Smooth muscle cell (in vitro differentiated cells): ENCODE measurements around the gene CCN5. TPM values are rescaled to one million over a fixed set of nuclear protein-coding genes. Genes with fewer than 3 reads are reported as not detected.

ENCODE experiments used
- DNase-seq: peaks from one replicate; lab custom pipeline; 2025; ENCODE audit not compliant: unreplicated experiment; lab: John Stamatoyannopoulos, UW
- H2AFZ ChIP-seq: fragments of 200-600 bp; sonication (generic); 2 replicates; pipeline ENCODE4 v1.6.0; 2016; ENCODE audit warnings: antibody characterized with exemption, low read depth, mild to moderate bottlenecking
- H3F3A ChIP-seq: fragments of 200-600 bp; sonication (generic); 2 replicates; pipeline ENCODE4 v1.6.0; 2017; ENCODE audit warnings: antibody characterized with exemption, low read depth
- H3K27ac ChIP-seq: fragments of 200-600 bp; sonication (generic); 2 replicates; pipeline ENCODE4 v1.5.1; 2016; ENCODE audit warnings: low read depth, mild to moderate bottlenecking
- H3K27me3 ChIP-seq: fragments of 200-600 bp; sonication (generic); 2 replicates; pipeline ENCODE4 v1.6.1; 2016; ENCODE audit warnings: low read depth, mild to moderate bottlenecking
- H3K36me3 ChIP-seq: fragments of 200-600 bp; sonication (generic); 2 replicates; pipeline ENCODE4 v1.5.1; 2016; ENCODE audit warnings: low read depth
- H3K4me1 ChIP-seq: fragments of 200-600 bp; sonication (generic); 2 replicates; pipeline ENCODE4 v1.5.1; 2016; ENCODE audit warnings: low read depth
- H3K4me2 ChIP-seq: fragments of 200-600 bp; sonication (generic); 2 replicates; pipeline ENCODE4 v1.6.0; 2016; ENCODE audit warnings: mild to moderate bottlenecking
- H3K4me3 ChIP-seq: fragments of 200-600 bp; sonication (generic); 2 replicates; pipeline ENCODE4 v1.5.1; 2016; ENCODE audit warnings: mild to moderate bottlenecking
- H3K79me2 ChIP-seq: fragments of 200-600 bp; sonication (generic); 2 replicates; pipeline ENCODE4 v1.6.0; 2016; ENCODE audit warnings: low read depth, mild to moderate bottlenecking
- H3K9ac ChIP-seq: fragments of 200-600 bp; sonication (generic); 2 replicates; pipeline ENCODE4 v1.6.0; 2016; ENCODE audit warnings: low read depth
- H3K9me3 ChIP-seq: fragments of 200-600 bp; sonication (generic); replicated peaks from 2 replicates; pipeline ENCODE4 v1.5.1; 2016; ENCODE audit warnings: low read depth
- H4K20me1 ChIP-seq: fragments of 200-600 bp; sonication (generic); 2 replicates; pipeline ENCODE4 v1.6.0; 2016; ENCODE audit warnings: low read depth
- WGBS: methylation state at CpG from one replicate; pipeline ENCODE4 v1.1.7; 2016; ENCODE audit warnings: low lambda C conversion rate; 5-methylcytosine and 5-hydroxymethylcytosine counted together
- polyA plus RNA-seq: library from polyadenylated mRNA; unstranded; fragments of >200 nt; fragmentation: Nextera tagmentation; extraction: Ambion mirVana; gene quantifications from 2 replicates; pipeline ENCODE4 v1.2.1, GENCODE V29; 2016
- total RNA-seq: library from RNA; depleted of rRNA; stranded (reverse); fragments of >200 nt; gene quantifications from 2 replicates; pipeline ENCODE4 v1.2.3, GENCODE V29; 2014
- TF ChIP-seq, protein P1 (sequence below): fragments of 200-600 bp; sonication (generic); IDR thresholded peaks from 2 replicates; pipeline ENCODE4 v1.5.1; 2017; ENCODE audit warnings: borderline replicate concordance, mild to moderate bottlenecking, antibody characterized with exemption; ENCODE audit not compliant: insufficient read depth, poor library complexity, severe bottlenecking

Gene CCN5
- total and polyA plus RNA-seq, 2 experiments from 2014 or later, result not detected

DNA sequence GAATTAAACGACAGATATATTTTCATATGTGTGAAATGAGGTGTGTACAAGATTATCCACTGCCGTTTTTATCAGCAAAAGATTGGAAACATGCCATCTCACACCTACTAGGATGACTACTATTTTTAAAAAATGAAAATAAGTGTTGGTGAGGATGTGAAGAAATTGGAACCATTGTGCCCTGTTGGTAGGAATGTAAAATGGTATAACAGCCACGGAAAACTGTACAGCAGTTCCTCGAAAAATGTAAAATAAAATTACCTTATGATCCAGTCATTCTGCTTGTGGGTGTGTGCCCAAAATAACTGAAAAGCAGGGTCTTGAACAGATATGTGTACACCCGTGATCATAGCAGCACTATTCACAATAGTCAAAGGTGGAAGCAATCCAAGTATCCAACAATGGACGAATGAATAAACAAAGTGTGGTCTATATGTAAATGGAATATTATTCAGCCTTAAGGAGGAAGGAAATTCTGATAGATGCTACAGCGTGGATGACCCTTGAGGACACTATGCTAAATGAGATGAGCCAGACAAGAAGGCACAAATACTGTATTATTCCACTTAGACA, 27.0 kb upstream of the CCN5 start:
- no peaks in the 10 kb centered on the region for H3K27me3 ChIP-seq
- WGBS, result 81% methylated on average over 7 of the region's 7 CpGs
- TF ChIP-seq, protein P1, sequence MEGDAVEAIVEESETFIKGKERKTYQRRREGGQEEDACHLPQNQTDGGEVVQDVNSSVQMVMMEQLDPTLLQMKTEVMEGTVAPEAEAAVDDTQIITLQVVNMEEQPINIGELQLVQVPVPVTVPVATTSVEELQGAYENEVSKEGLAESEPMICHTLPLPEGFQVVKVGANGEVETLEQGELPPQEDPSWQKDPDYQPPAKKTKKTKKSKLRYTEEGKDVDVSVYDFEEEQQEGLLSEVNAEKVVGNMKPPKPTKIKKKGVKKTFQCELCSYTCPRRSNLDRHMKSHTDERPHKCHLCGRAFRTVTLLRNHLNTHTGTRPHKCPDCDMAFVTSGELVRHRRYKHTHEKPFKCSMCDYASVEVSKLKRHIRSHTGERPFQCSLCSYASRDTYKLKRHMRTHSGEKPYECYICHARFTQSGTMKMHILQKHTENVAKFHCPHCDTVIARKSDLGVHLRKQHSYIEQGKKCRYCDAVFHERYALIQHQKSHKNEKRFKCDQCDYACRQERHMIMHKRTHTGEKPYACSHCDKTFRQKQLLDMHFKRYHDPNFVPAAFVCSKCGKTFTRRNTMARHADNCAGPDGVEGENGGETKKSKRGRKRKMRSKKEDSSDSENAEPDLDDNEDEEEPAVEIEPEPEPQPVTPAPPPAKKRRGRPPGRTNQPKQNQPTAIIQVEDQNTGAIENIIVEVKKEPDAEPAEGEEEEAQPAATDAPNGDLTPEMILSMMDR, result peak; percentile 19
- no peaks in the 10 kb centered on the region for H3K4me1 ChIP-seq
- H3K27ac ChIP-seq, result no peak overlapping the region
- H3F3A ChIP-seq, result peaks cover 5% of the 10 kb centered on the region
- no peak for DNase-seq
- H3K4me3 ChIP-seq, result no peak overlapping the region
- H4K20me1 ChIP-seq, result no peaks in the 10 kb centered on the region
- H3K4me2 ChIP-seq, result no peak overlapping the region
- no peak overlapping the region for H3K9ac ChIP-seq
- no peaks in the 10 kb centered on the region for H3K36me3 ChIP-seq
- H3K9me3 ChIP-seq, result no peaks in the 10 kb centered on the region
- H2AFZ ChIP-seq, result no peak overlapping the region
- no peaks in the 10 kb centered on the region for H3K79me2 ChIP-seq

DNA sequence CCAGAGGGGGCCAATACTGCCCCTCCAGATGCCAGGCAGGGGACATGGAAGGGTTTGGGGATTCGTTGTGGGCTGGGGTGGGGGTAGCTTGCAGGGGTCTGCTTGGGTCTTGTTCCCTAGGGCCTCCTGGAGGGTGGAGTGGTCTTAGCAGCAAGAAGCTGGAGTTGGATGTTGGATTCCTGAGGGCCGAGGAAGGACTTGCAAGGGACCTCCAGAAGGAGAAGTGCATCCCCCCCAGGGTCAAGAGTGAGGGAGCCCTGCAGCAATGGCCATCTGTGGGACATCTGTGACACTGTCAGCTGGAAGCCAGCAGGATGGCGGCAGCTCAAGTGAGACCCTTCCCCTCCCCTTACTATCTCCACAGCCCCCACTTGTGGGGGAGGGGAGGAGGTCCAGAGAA, 25.4 kb upstream of the CCN5 start:
- no peaks in the 10 kb centered on the region for H3K9me3 ChIP-seq
- no peak overlapping the region for H3K4me2 ChIP-seq
- H4K20me1 ChIP-seq, result no peaks in the 10 kb centered on the region
- H3F3A ChIP-seq, result peaks cover 16% of the 10 kb centered on the region
- no peaks in the 10 kb centered on the region for H3K79me2 ChIP-seq
- no peaks in the 10 kb centered on the region for H3K36me3 ChIP-seq
- no peaks in the 10 kb centered on the region for H3K4me1 ChIP-seq
- no peaks in the 10 kb centered on the region for H3K27me3 ChIP-seq
- no peak overlapping the region for H3K4me3 ChIP-seq
- no peak overlapping the region for H3K27ac ChIP-seq
- TF ChIP-seq, protein P1, result no peak
- no peak overlapping the region for H2AFZ ChIP-seq
- no peak for DNase-seq
- WGBS, result 86% methylated on average over 3 of the region's 3 CpGs
- no peak overlapping the region for H3K9ac ChIP-seq

DNA sequence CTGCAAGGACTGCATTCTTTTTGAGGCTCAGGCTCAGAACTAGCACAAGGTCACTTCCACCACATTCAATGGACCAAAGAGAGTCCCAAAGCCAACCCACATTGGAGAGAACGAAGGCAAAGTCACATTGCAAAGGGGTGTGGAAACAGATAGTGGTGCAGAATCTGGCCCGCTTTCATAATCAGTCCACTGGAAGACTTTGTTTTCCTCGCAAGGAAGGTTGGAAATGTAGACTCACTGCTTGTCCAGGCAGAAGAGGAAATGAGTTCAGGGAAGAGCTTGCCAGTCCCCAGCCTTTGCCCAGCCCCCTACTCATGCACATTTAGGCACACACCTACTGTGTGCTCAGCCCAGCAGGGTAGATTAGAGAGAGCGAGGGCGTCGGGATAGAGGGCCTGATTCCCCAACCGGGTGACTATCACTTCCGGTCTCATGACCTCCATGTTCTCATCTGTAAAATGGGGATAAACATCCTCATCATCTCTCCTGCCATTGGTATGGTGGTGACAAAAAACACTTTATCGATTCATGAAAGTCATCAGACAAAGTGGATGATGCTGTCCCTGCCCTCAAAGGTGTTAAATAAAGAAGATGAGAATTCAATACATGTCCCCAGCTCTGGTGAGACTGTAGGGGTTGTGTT, 24.3 kb upstream of the CCN5 start:
- DNase-seq, result no peak
- H2AFZ ChIP-seq, result no peak overlapping the region
- H3K9ac ChIP-seq, result no peak overlapping the region
- no peaks in the 10 kb centered on the region for H3K27me3 ChIP-seq
- H3F3A ChIP-seq, result peaks cover 21% of the 10 kb centered on the region
- no peak overlapping the region for H3K27ac ChIP-seq
- H4K20me1 ChIP-seq, result no peaks in the 10 kb centered on the region
- no peaks in the 10 kb centered on the region for H3K36me3 ChIP-seq
- H3K79me2 ChIP-seq, result no peaks in the 10 kb centered on the region
- H3K4me1 ChIP-seq, result peaks cover 5% of the 10 kb centered on the region
- TF ChIP-seq, protein P1, result no peak
- WGBS, result 91% methylated on average over 9 of the region's 9 CpGs
- H3K9me3 ChIP-seq, result no peaks in the 10 kb centered on the region
- H3K4me3 ChIP-seq, result no peak overlapping the region
- H3K4me2 ChIP-seq, result no peak overlapping the region
